GM10847 (cell line): ENCODE data around the gene TOR1B.

Experiments
- POLR2A ChIP-seq: IDR thresholded peaks from 2 replicates; pipeline ENCODE4 v1.6.1; 2011; ENCODE audit not compliant: insufficient read length; ENCODE audit errors: extremely low read depth

The TOR1B gene

DNA sequence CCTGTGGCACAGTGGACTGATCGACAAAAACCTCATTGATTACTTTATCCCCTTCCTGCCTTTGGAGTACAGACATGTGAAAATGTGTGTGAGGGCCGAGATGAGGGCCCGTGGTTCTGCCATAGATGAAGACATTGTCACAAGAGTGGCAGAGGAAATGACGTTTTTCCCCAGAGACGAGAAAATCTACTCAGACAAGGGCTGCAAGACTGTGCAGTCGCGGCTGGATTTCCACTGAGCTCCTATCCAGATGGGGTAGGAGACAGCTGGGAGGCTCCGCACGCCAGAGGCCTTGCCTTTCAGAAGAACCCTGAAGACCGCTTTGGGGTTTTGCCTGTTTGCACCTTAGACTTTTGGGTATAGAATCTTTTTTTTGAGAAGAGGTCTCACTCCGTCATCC, 6.4 kb downstream of the TOR1B start:
- no peak for TF ChIP-seq POLR2A

DNA sequence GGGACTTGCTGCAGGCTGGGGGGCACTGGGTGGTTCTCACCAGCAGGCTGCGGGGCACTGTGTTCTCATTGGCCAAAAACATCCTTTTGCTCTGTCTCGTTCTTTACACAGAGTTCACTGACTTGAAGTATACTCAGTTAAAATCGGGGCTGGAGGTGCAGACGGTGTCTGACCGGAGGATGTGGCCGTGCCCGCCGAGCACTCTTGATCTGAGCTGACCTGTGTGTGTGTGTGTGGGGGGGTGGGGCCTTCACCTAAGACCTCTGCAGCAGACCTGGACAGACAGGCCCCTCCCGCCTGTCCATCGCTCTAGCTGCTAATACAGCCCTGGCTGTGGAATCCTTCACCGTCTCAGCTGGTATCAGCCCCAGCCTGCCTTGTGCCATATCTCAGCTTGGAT, 7.1 kb downstream of the TOR1B start:
- TF ChIP-seq POLR2A, result no peak

DNA sequence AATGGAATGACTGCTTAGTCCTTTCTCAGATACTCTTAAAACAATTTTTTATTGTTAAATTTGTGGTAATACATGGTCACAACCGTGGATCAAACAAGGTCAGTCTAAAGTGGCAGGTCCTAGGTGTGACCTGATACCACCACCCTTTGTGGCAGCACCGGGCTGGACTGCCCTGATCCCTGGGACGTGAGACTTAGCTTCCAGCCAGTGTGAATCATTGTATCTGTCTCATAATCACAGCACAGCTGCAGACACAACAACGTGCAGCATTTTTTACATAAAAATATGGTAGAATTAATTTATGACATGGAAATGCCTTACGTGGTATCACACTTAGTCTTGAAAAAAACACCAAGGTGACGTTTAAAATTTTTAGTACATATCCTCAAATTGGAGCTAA, 7.8 kb downstream of the TOR1B start:
- no peak for TF ChIP-seq POLR2A

DNA sequence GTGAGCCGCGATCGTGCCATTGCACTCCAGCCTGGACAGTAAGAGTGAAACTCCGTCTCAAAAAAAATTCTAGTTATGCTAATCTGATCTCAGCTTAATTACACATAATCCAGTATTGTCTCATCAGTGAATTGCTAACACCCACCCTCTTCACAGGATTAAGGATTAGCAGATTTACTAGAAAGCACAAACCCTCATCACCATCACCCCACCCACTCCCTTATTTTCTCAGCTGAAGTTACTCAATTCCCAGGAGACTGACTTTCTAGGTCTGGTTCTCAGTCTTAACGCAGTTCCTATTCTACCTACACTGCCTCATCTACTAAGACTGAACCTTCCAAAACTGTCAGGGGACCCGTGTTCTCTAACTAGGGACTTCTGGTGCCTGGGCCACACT, 9.0 kb downstream of the TOR1B start:
- TF ChIP-seq POLR2A, result no peak

DNA sequence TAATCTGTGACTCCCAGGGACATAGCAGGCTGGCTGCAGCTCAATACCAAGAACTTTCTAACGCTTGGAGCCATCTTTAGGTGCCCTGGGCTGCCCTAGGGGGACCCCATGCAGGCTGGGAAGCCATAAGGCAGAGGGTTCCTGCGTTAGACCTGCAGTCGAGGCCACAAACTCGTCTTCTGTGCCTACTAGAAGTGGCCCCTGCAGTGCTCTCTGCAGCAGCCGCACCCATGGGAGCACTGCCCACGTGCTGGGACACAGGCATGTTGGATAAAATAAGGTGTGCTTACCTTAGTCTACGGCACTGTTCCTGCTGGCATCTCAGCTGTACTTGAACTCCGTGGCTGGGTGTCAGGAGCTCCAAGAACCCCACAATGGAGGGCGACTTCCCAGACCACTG, 9.4 kb downstream of the TOR1B start:
- TF ChIP-seq POLR2A, result no peak

DNA sequence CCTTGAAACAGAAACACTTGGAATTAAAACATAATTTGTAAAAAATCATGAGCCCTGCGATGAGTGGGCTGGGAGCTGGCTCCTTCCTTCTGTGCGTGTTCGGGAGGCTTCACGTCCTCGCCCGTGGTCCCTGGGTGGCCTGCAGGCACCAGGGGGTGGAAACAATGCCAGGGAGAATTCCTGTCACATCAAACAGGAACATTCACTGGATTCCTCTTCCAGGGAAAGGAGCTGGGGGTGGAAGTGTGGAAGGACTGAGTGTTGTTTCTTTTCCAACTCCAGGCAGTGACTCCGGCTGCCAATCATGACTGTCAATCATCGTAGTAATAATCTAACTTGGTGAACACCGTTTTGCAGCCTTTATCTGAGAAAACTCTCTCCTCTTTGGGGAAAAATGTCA, 10.7 kb downstream of the TOR1B start:
- TF ChIP-seq POLR2A, result no peak

DNA sequence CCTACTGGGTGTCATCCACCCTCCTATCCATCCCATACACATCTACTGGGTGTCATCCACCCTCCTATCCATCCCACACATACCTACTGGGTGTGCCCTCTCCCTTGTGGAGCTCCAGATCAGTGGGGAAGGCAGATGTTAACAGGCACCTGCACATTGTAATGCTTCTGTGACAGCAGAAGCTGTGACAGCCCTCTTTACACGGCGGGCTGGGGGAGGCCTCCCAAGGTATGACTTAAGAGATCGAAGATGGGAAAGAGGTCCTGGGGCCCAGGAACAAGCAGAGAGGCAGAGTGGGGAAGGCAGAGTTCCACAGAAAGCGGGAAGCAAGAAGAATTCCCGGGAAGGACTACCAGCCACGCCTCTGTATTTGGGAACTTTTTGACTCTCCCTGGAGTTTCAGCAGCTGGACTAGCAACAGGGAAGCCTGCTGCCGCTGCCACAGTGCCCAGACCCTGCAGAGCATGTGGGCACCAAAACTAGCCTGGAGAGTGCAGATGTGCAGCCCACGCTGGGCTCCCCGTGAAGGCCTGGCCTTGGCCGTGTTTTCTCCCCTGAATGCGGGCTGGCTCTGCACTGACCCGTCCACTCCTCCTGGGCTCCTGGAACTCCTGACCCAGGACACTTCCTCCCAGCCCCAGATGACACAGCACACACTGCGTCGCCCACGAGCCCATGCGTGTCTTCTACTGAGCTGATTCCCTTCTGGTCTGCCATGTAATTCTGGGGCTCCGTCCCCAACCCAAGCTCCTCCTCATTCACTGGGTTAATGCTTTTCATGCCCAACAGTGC, 11.6 kb downstream of the TOR1B start:
- TF ChIP-seq POLR2A, result no peak

DNA sequence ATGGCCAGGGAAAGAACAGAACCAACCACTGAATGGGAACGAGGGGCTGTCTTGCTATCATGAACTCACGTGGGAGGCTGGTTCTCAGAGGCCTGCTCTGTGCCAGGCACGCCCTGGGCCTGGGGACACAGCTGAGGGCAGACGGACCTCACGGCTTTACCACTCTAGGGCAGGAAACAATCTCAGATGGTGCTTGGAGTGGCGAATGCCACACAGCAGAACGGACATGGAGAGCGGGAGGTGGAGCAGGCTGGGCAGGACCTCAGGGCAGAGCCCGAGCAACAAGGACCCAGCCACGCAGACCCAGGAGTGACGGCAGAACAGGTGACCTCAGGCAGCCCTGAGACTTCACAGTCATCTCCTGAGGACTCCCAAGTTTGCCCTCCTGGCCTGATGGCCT, 12.3 kb downstream of the TOR1B start:
- TF ChIP-seq POLR2A, result no peak

DNA sequence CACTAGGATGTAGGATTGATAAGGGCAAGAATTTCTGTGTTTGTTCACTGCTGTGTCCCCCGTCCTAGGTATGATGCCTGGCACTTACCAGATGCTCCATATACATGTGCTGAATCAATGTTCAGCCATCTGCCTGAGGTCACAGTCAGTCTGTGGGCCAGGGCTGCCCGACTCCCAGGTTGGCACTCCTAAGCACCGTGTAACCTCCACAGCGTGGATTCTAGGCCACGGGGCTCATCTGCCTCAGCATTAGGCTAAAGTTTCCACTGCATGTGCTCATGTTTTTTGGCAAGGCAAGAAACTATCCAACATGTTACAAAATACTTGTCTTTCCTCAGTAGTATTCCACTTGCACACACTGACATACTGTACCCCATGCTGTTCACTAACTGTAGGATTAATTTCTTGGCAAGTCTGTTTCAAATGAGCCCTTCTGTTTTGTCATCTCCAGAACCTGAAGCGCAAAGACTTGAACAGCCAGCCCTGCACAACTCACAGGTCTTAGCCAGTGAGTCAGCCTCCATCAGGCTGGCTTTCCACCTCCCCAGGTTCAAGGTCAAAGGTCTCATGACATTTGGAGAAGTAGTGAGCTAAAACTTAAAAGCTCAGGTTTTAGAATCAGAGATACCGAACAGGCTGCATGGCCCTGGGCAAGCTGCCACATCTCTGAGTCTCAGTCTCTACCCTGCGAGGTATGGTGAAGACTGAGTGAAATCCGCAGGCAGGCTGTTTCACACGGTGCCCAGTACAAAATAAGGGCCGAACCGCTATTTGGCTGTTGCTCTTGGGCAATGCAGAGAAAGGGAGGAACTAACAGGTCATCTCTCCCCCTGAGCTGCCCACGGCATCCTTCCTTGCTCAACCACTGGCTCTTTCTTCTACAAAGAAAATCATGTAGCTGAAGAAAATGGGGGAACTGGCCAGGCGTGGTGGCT, 13.8 kb downstream of the TOR1B start:
- TF ChIP-seq POLR2A, result no peak

DNA sequence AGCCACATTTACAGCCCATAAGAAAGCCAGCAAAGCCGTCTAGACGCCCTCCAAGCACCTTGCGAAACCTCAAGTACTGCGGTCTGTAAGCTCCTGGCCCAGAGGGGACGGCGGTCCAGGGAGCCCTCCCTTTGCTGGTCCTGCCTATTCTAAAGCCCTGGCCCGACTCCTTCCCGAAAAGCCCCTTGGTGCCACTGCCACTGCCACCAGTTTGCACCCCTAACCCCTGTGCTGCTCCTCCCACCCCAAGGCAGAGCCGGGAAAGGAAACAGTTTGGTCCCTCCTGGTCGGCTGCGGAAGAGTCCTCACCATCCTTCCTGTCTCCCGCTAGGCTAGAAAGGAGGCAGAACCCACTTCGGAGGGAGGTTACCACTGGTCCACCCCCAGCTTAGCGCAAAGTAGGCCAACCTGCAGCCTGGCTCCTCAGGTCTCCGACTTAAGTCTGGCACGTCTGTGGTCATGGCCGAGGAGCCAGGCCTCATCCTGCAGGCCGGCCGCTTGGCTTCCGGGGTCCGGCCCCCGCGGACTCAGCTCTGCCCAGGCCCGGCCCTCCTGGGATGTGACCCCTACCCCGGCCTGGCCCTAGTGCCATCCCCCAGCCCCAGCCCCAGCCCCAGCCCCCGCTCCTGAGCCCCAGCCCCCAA, 20.0 kb downstream of the TOR1B start:
- TF ChIP-seq POLR2A, result no peak

DNA sequence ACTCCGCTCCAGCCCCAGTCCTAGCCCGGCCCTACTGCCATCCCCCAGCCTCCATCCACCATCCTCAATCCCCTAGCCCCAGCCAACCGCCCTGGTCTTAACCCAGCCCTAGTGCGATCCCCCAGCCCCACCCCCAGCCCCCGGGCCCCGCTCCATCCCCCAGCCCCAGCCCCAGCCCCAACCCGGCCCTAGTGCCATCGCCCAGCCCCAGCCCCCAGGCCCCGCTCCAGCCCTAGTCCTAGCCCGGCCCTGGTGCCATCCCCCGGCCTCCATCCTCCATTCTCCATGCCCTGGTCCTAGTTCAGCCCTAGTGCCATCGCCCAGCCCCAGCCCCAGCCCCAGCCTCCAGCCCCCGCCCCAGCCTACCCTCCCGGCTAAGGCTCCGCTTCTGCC, 20.6 kb downstream of the TOR1B start:
- no peak for TF ChIP-seq POLR2A

DNA sequence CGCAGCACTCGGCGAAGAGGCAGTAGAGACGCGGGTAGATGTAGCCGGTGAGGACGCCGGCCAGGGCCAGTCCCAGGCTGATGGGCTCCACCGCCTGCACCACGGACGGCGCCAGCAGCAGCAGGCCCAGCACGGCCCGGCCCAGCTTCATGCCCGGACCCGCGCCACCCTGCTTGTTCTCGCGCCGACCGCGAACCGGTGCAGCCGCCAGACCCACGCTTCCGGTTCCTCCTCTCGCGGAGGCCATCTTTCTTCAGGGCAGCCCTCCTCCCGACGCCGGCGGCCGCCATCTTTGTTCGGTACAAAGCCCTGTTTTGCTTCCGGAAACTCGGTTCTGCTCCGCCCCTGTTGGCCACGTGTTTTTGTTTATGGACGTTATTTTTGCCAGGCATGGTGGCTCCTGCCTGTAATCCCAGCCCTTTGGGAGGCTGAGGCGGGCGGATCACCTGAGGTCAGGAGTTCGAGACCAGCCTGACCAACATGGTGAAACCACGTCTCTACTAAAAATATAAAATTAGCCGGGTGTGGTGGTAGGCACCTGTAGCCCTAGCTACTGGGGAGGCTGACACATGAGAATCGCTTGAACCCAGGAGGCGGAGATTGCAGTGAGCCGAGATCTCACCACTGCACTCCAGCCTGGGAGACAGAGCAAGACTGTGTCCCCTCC, 21.1 kb downstream of the TOR1B start, which contains the start of gene TOR1A:
TOR1A (minus strand) TSS at position 202 of the 667 bp plus-strand sequence; CDS start at position 151, 51 bp downstream.
- TF ChIP-seq POLR2A, result peak; percentile 88

DNA sequence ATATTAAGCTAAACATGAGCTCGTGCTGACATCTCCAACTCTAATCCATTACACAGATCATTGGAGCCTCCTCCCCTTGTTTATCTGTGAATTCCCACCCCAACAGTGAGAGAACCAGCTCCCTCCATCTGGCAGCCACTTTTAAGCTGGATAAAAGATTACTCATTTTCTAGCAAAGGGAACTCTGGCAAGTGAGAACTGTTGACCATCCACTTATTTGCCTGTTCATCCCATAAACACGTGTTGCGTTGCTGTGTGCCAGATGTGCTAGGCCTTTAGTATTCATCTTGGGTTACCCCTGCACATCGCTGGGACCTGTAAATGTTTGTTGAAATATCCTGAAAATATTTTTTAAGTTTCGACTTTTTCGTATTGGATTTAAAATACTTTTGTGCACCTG, 23.4 kb downstream of the TOR1B start:
- TF ChIP-seq POLR2A, result no peak

DNA sequence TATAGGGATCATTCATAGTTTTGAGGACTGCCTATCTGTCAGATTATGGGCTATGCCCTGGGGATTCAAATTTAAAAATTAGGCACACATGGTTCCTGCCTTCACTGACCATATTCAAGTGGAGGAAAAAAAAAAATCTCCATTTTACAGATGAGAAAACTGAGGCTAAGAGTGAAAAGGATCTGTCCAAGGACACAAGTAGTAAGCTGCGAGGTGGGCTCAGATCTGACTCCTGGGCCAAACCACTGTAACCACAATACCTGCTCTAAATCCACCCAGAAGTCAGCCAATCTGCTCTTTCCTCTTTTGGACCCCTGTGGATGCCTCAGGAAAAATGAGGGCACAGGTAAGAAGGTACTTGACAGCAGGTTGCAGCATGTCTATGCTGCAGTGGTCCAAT, 23.8 kb downstream of the TOR1B start:
- TF ChIP-seq POLR2A, result no peak

DNA sequence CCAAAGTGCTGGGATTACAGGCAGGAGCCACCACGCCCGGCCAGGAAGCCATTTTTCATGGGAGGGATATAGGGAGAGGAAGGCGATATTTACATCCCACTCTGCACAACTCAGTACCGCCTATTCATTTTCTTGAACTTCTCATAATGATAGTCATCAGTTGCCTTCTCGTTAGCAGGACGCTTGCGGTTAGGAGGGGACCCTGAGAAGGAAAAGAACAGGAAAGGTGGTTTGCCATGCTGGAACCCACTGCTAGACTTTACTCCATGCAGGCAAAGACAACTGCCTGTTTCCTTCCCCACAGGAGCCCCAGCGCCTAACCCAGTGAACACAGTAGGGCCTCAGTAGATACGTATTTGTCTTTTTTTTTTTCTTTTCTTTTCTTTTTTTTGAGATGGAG, 25.1 kb downstream of the TOR1B start:
- no peak for TF ChIP-seq POLR2A

DNA sequence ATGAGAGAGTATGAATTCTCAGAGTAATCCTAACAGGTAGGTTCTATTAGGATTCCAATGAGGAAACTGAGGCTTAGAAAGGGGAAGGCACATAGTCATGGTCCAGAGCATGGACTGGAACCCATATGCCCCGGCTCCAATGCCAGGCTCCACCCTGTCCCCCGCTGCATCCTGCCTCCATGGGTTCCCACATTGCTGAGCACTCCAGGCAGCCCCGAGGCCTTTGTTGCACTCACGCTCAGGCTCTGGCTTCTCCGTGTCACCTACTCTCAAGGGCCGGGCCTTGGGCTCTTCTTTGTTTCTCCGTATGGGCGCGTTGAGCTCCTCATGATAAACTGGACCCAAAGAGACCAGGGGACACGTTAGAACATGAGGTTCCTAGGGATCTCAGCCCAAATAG, 26.0 kb downstream of the TOR1B start:
- no peak for TF ChIP-seq POLR2A

DNA sequence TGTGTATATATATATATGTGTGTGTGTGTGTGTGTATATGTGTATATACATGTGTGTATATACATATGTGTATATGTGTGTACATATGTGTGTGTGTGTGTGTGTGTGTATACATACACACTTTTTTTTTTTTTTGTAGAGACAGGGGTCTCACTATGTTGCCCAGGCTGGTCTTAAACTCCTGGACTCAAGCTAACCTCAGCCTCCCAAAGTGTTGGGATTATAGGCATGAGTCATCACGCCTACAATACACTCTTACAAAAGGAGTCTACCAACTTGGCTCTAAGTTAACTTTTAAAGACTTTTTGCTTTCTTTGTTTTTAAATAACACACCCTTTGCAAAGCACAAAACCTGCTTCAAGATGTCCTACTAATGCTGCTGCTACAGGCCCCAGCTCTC, 30.0 kb downstream of the TOR1B start:
- TF ChIP-seq POLR2A, result no peak
